K562 (cell line): Measurements from ENCODE around the gene MYADML2. TPM values are rescaled to one million over a fixed set of nuclear protein-coding genes. Genes with fewer than 3 reads are reported as not detected.

ENCODE experiments used
- ATAC-seq: fragments of 200-7000 bp; cut with Tn5 transposase; 3 replicates; pipeline ENCODE4 v1.9.1; 2020; ENCODE audit warnings: moderate library complexity
- BruUV-seq: library from RNA; stranded (reverse); fragments of 400-500 nt; replicated peaks from 2 replicates; lab custom pipeline; 2021; lab: Mats Ljungman, UMichigan
- CTCF ChIA-PET: fragments of 300-600 bp; formaldehyde crosslinking; extraction: SDS; loops from one replicate; lab custom pipeline; 2021; ENCODE audit warnings: low intra/inter-chr PET ratio; lab: Yijun Ruan, JAX
- POLR2A ChIA-PET: fragments of 300-600, 350-650 bp; sonication (Branson Sonifier 250); formaldehyde crosslinking; extraction: SDS; loops from one replicate; lab custom pipeline; 2021; ENCODE audit warnings: antibody characterized with exemption, inconsistent platforms; lab: Yijun Ruan, JAX
- DNase-seq, 4 experiments: peaks; one replicate each; pipeline versions ENCODE4 v3.0.0 to v3.0.0-alpha.2; 2011 to 2018; ENCODE audit warnings: low spot score in 3 of 4, mixed read lengths in 3 of 4; ENCODE audit errors: extremely low read depth in 1 of 4
- FAIRE-seq: peaks from 2 replicates; lab custom pipeline; 2011; peaks lifted over from hg19 to GRCh38; lab: Jason Lieb, UNC
- H2AFZ ChIP-seq: 2 replicates; pipeline ENCODE4 v1.6.0; 2011; ENCODE audit warnings: low read depth, low read length, control low read depth, inconsistent platforms
- H3K27ac ChIP-seq: fragments of 200-600 bp; 3 replicates; pipeline ENCODE4 v1.8.0; 2011; ENCODE audit warnings: low read depth, mild to moderate bottlenecking, control low read depth, inconsistent platforms, low read length, moderate library complexity, mixed read lengths; ENCODE audit errors: extremely low read depth
- H3K27me3 ChIP-seq, 2 experiments: fragments of 300-600 bp in 1 of 2; 2 replicates in 1 of 2; 3 replicates in 1 of 2; pipeline versions ENCODE4 v1.6.0 to v1.8.0; 2011; ENCODE audit warnings: inconsistent platforms in 2 of 2, low read length in 2 of 2, mild to moderate bottlenecking in 1 of 2, mixed read lengths in 1 of 2, moderate library complexity in 1 of 2; ENCODE audit not compliant: control insufficient read depth in 2 of 2, insufficient read depth in 2 of 2
- H3K36me3 ChIP-seq: fragments of 300-600 bp; 3 replicates; pipeline ENCODE4 v1.8.0; 2011; ENCODE audit warnings: mild to moderate bottlenecking, low read length, inconsistent platforms; ENCODE audit not compliant: control insufficient read depth, insufficient read depth
- H3K4me1 ChIP-seq, 2 experiments: fragments of 200-600 bp in 1 of 2; replicated peaks in 1 of 2; 2 replicates in 1 of 2; 3 replicates in 1 of 2; pipeline versions ENCODE4 v1.5.1 to v1.8.0; 2011; ENCODE audit warnings: inconsistent platforms in 2 of 2, low read length in 2 of 2, mild to moderate bottlenecking in 1 of 2, mixed read lengths in 1 of 2, moderate library complexity in 1 of 2; ENCODE audit not compliant: control insufficient read depth in 2 of 2, insufficient read depth in 2 of 2
- H3K4me2 ChIP-seq: 2 replicates; pipeline ENCODE4 v1.6.1; 2011; ENCODE audit warnings: low read length, control low read depth, inconsistent platforms, mixed read lengths; ENCODE audit not compliant: insufficient read depth
- H3K4me3 ChIP-seq: fragments of 200-600 bp; sonication (generic), shearing (Covaris generic); 2 replicates; pipeline ENCODE4 v1.5.1; 2016; ENCODE audit warnings: control low read depth, inconsistent platforms
- H3K79me2 ChIP-seq: fragments of 200-600 bp; 3 replicates; pipeline ENCODE4 v1.8.0; 2011; ENCODE audit warnings: low read length, inconsistent platforms; ENCODE audit not compliant: control insufficient read depth, insufficient read depth
- H3K9ac ChIP-seq, 2 experiments: 2 replicates each; pipeline versions ENCODE4 v1.6.0 to v1.6.1; 2011; ENCODE audit warnings: low read depth in 2 of 2, low read length in 2 of 2, control low read depth in 1 of 2, inconsistent platforms in 1 of 2, mild to moderate bottlenecking in 1 of 2, mixed read lengths in 1 of 2; ENCODE audit not compliant: insufficient read depth in 1 of 2
- H3K9me1 ChIP-seq: one replicate; pipeline ENCODE4 v1.6.0; 2011; ENCODE audit warnings: inconsistent platforms, mild to moderate bottlenecking, low read length, moderate library complexity; ENCODE audit not compliant: control insufficient read depth, insufficient read depth
- H3K9me3 ChIP-seq: replicated peaks from 2 replicates; pipeline ENCODE4 v1.5.1; 2011; ENCODE audit warnings: low read depth, low read length, inconsistent platforms; ENCODE audit not compliant: control insufficient read depth, insufficient read depth
- H4K20me1 ChIP-seq: replicated peaks from 2 replicates; pipeline ENCODE4 v1.6.1; 2011; ENCODE audit warnings: low read length, inconsistent platforms, mixed read lengths; ENCODE audit not compliant: control insufficient read depth, insufficient read depth
- ZNF408 ChIP-seq: fragments of 250-450 bp; sonication (Bioruptor Pico); IDR thresholded peaks from 2 replicates; pipeline ENCODE4 v1.4.0; 2020; ENCODE audit warnings: low read depth, mild to moderate bottlenecking, moderate library complexity
- ZNF699 ChIP-seq: fragments of 250-450 bp; sonication (Bioruptor Pico); IDR thresholded peaks from 2 replicates; pipeline ENCODE4 v1.8.0; 2021; ENCODE audit warnings: mild to moderate bottlenecking, moderate library complexity; ENCODE audit not compliant: insufficient replicate concordance
- WGBS: fragments of 100-300 bp; shearing (Covaris generic); methylation state at CpG from one replicate; pipeline ENCODE4 v1.1.6; 2016; ENCODE audit warnings: low coverage, mixed read lengths; ENCODE audit not compliant: insufficient coverage; ENCODE audit errors: missing lambda C conversion rate; 5-methylcytosine and 5-hydroxymethylcytosine counted together
- in situ Hi-C: fragments of 300-500 bp; cut with MboI; formaldehyde crosslinking; loops from 4 replicates; pipeline ENCODE4 v1.15.0; 2018; ENCODE audit warnings: inconsistent platforms, mixed read lengths
- intact Hi-C: fragments of 100-400 bp; cut with micrococcal nuclease; formaldehyde crosslinking; loops from 2 replicates; pipeline ENCODE4 v1.14.2; 2022
- polyA plus RNA-seq, 8 experiments: library from polyadenylated mRNA; depleted of rRNA in 4 of 8; stranded (reverse) in 5 of 8; unstranded in 3 of 8; fragments of >200 nt; fragmentation: Nextera tagmentation in 2 of 8; fragmentation: Illumina TruSeq in 1 of 8; extraction: Ambion mirVana in 2 of 8; extraction: Trizol in 1 of 8; gene quantifications; 2 replicates each; pipeline versions ENCODE4 v1.2.1 to v1.2.3, GENCODE V29; 2011 to 2014; ENCODE audit warnings: inconsistent platforms in 1 of 8, missing spikeins in 1 of 8
- total RNA-seq, 7 experiments: library from RNA; depleted of rRNA in 6 of 7; stranded (reverse); fragments of >200 nt in 6 of 7; fragmentation: Illumina TruSeq in 2 of 7; extraction: Trizol in 2 of 7; gene quantifications; 2 replicates each; pipeline versions ENCODE4 v1.2.1 to v1.2.3, GENCODE V29; 2011 to 2021; ENCODE audit warnings: low replicate concordance in 1 of 7
- TF ChIP-seq, protein P1 (sequence below): sonication (generic); formaldehyde crosslinking; IDR thresholded peaks from 2 replicates; pipeline ENCODE4 v1.8.1; 2023; ENCODE audit warnings: mild to moderate bottlenecking, missing genetic modification reagents
- TF ChIP-seq, protein P2 (sequence below): fragments of 250-450 bp; sonication (Bioruptor Pico); IDR thresholded peaks from 2 replicates; pipeline ENCODE4 v1.5.0; 2021
- TF ChIP-seq, protein P3 (sequence below), 2 experiments: fragments of 450-650 bp; conservative IDR thresholded peaks; 2 replicates each; pipeline ENCODE4 v1.6.1; 2017; ENCODE audit warnings: mild to moderate bottlenecking in 2 of 2, moderate library complexity in 2 of 2

MYADML2 gene
- total and polyA plus RNA-seq, 9 of the 15 experiments (the other 6 are each of a cell fraction or from before 2014, with no cell fraction given) = not detected

DNA sequence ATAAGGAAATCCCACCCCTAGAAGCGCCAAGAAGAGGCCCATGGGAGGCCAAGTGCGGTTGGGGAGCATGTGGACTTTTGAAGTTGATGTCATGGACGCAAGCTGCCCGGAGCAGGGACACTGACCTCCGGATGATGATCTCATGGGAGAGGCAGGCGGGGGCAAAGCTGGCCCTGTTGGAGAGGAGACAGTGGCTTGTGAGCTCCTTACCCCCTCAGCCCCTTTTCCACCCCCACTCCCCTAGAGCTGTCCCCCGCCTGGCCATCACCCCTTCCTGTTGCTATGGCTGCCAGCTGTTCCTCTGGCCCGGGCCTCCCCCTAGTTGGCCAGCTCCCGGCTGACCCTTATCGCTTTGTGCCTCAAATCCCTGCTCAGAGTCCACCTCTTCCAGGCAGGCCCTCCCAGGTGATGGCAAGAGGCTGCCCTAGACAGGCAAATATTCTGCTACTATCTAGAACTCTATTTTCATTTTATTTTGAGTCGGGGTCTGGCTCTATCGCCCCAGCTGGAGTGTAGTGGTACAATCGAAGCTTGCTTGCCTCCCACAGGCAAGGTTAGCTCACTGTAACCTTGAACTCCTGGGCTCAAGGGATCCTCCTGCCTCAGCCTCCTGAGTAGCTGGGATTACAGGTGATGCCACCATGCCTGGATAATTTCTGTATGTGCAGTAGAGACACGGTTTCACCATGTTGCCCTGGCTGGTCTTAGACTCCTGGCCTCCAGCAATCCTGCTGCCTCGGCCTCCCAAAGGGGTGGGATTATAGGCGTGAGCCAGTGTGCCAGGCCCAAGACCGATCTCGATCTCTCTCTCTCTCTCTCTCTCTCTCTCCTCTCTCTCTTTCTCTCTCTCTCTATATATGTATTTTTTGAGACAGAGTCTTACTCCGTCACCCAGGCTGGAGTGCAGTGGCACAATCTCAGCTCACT, 7.4 kb upstream of the MYADML2 start:
- H3K36me3 ChIP-seq = peaks cover 19% of the 10 kb centered on the region; the same call in 2 of the 3 replicates
- no peaks in the 10 kb centered on the region for H4K20me1 ChIP-seq
- TF ChIP-seq, protein P1, sequence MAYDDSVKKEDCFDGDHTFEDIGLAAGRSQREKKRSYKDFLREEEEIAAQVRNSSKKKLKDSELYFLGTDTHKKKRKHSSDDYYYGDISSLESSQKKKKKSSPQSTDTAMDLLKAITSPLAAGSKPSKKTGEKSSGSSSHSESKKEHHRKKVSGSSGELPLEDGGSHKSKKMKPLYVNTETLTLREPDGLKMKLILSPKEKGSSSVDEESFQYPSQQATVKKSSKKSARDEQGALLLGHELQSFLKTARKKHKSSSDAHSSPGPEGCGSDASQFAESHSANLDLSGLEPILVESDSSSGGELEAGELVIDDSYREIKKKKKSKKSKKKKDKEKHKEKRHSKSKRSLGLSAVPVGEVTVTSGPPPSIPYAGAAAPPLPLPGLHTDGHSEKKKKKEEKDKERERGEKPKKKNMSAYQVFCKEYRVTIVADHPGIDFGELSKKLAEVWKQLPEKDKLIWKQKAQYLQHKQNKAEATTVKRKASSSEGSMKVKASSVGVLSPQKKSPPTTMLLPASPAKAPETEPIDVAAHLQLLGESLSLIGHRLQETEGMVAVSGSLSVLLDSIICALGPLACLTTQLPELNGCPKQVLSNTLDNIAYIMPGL (CRISPR knock-in tag) = no peak
- TF ChIP-seq ZNF699 (CRISPR knock-in tag) (no peak), ZNF408 (CRISPR knock-in tag) (no peak)
- TF ChIP-seq, protein P2, sequence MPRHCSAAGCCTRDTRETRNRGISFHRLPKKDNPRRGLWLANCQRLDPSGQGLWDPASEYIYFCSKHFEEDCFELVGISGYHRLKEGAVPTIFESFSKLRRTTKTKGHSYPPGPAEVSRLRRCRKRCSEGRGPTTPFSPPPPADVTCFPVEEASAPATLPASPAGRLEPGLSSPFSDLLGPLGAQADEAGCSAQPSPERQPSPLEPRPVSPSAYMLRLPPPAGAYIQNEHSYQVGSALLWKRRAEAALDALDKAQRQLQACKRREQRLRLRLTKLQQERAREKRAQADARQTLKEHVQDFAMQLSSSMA (CRISPR knock-in tag) = no peak
- TF ChIP-seq, protein P3, sequence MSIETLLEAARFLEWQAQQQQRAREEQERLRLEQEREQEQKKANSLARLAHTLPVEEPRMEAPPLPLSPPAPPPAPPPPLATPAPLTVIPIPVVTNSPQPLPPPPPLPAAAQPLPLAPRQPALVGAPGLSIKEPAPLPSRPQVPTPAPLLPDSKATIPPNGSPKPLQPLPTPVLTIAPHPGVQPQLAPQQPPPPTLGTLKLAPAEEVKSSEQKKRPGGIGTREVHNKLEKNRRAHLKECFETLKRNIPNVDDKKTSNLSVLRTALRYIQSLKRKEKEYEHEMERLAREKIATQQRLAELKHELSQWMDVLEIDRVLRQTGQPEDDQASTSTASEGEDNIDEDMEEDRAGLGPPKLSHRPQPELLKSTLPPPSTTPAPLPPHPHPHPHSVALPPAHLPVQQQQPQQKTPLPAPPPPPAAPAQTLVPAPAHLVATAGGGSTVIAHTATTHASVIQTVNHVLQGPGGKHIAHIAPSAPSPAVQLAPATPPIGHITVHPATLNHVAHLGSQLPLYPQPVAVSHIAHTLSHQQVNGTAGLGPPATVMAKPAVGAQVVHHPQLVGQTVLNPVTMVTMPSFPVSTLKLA (conservative IDR thresholded peaks at IDR 0.05) = no peak
- H3K9me1 ChIP-seq = no peaks in the 10 kb centered on the region
- no peak overlapping the region for H3K4me3 ChIP-seq
- no peaks in the 10 kb centered on the region for H3K27me3 ChIP-seq
- 67% methylated on average over 16 of the region's 19 CpGs for WGBS
- ChIA-PET POLR2A (interaction anchor here (0.6 to 1.8 kb wide), 12 partner anchors 8 to 69 kb away, joined by 3 to 12 read pairs (median 4); partner anchors contain the start of genes CENPX, LRRC45 and PYCR1), CTCF (interaction anchor here (0.7 kb wide), 2 partner anchors 44 to 221 kb away, joined by 3 to 4 read pairs; no protein-coding TSS in a partner anchor)
- H3K27ac ChIP-seq = no peak overlapping the region
- H3K79me2 ChIP-seq = peaks cover 14% of the 10 kb centered on the region
- H3K9me3 ChIP-seq = no peaks in the 10 kb centered on the region; the same call in 1 of the 2 replicates
- no peak overlapping the region for H3K4me2 ChIP-seq
- in situ Hi-C loops = no loop called here
- BruUV-seq = no TSS peak
- peaks cover 7 to 48% of the 10 kb centered on the region in 2 experiments; a peak in 4 of 5 replicates for H3K4me1 ChIP-seq
- DNase-seq = no peak
- H3K9ac ChIP-seq = peak overlapping the region in 1 of 2 experiments; percentile 43; a peak in 1 of 4 replicates
- no peak overlapping the region for H2AFZ ChIP-seq
- intact Hi-C loops = loop anchor here (10.0 kb wide), 1 partner anchor 200 kb away; no protein-coding TSS in a partner anchor
- no peak for FAIRE-seq
- no peak for ATAC-seq
